ENCODE measurements around the gene BSG. TPM values are rescaled to one million over a fixed set of nuclear protein-coding genes. Genes with fewer than 3 reads are reported as not detected.

The BSG gene
- total RNA-seq, 1 experiment from 2014 or later: 618 TPM

DNA sequence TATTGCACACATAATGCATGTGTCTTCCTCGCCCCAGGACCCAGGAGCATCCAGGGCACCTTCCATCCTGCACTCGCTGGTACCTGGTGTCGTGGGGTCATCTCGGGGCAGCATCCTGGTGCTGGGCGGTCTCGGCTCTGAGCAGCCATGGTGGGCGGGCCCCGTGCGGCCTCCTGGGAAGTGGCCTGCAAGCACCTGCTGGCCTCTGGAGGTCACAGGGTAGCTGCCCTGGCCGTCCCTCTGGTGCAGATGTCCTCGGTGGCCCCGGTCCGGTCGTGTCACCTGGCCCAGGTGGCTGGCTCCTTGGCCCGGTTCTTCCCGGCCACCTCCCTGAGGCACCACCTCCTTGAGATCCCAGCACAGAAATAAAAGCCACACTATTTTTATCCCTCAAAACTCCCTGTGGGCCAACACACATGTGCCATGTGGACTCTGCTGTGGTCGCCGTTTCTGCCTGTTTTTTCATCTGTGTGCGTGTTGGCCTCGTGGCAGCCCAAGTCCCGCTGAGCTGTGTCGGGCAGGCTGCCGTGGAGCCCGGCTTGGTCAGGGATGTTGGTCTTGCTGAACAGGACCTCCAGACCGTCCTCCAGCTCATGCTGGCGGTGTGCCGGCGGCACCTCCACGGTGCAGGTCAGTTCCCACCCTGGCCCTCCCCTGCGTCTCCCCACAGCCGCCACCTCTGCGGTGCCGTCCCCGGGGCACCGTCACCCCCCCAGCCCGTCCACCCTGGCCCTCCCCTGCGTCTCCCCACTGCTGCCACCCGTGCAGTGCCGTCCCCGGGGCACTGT is 33.6 kb upstream of the BSG start:
- Mint-ChIP-seq H3K4me1 (ENCODE audit: low read depth, unreplicated experiment) (no peaks in the 10 kb centered on the region), H3K36me3 (ENCODE audit: insufficient read depth, unreplicated experiment) (peaks cover 37% of the 10 kb centered on the region), H3K27me3 (ENCODE audit: insufficient read depth, unreplicated experiment) (no peaks in the 10 kb centered on the region), H3K4me3 (ENCODE audit: unreplicated experiment) (no peak overlapping the region), H3K9me3 (ENCODE audit: unreplicated experiment) (no peaks in the 10 kb centered on the region), H3K27ac (ENCODE audit: unreplicated experiment) (no peak overlapping the region)
- intact Hi-C loops (cut with micrococcal nuclease; ENCODE audit: unreplicated experiment): no loop called here
- POLR2A ChIA-PET: no interaction called here
- Histone ChIP-seq H3K4me3 (ENCODE audit: low read depth, low read length) (no peak overlapping the region), H3K36me3 (ENCODE audit: control insufficient read depth, insufficient read depth, low read length) (peaks cover 1% of the 10 kb centered on the region; the same call in 1 of the 2 replicates), H3K4me1 (peaks cover 2% of the 10 kb centered on the region; the same call in 1 of the 2 replicates), H3K9me3 (no peaks in the 10 kb centered on the region), H3K27me3 (replicated peaks; ENCODE audit: control insufficient read depth, insufficient read depth, low read length) (no peaks in the 10 kb centered on the region)
- TF ChIP-seq, protein P1, sequence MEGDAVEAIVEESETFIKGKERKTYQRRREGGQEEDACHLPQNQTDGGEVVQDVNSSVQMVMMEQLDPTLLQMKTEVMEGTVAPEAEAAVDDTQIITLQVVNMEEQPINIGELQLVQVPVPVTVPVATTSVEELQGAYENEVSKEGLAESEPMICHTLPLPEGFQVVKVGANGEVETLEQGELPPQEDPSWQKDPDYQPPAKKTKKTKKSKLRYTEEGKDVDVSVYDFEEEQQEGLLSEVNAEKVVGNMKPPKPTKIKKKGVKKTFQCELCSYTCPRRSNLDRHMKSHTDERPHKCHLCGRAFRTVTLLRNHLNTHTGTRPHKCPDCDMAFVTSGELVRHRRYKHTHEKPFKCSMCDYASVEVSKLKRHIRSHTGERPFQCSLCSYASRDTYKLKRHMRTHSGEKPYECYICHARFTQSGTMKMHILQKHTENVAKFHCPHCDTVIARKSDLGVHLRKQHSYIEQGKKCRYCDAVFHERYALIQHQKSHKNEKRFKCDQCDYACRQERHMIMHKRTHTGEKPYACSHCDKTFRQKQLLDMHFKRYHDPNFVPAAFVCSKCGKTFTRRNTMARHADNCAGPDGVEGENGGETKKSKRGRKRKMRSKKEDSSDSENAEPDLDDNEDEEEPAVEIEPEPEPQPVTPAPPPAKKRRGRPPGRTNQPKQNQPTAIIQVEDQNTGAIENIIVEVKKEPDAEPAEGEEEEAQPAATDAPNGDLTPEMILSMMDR (IDR thresholded peaks at IDR 0.05; ENCODE audit: insufficient read depth in 1 of 2, low read depth in 1 of 2, low read length in 1 of 2, severe bottlenecking in 1 of 2, unreplicated experiment in 1 of 2): no peak
- DNase-seq: no peak
- no TSS peak for BruUV-seq (replicated peaks)
- CTCF ChIA-PET: no interaction called here

DNA sequence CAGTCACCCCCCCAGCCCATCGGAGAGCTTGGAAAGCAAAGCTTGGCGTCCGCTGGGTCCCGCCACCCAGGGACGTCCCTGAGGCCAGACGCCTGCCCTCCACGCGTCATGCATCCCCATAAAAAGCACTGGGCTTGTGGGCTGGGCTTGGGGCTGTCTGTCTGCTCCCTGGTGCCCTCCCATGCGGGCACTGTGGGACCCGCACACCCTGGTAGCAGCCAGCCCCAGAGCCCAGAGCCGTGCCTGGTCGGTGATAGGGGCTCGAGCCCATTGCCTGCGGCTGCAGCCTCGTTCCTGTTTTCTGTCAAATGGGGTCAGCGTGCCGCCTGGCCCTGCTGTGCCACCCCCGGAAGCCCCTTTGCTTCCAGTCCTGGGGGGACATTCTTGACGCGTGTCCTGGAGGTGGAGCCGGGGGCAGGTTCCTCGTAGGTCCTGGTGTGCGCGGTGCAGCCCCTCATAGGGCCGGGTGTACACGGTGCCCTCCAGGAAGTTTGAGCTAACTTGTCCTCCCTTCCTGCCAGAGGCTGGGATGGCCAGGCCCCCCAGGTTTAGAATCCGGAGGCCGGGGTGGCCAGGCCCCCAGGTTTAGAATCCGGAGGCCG is 32.9 kb upstream of the BSG start:
- Mint-ChIP-seq H3K27ac (ENCODE audit: unreplicated experiment) (no peak overlapping the region), H3K4me3 (ENCODE audit: unreplicated experiment) (no peak overlapping the region), H3K27me3 (ENCODE audit: insufficient read depth, unreplicated experiment) (no peaks in the 10 kb centered on the region), H3K36me3 (ENCODE audit: insufficient read depth, unreplicated experiment) (peaks cover 42% of the 10 kb centered on the region), H3K9me3 (ENCODE audit: unreplicated experiment) (no peaks in the 10 kb centered on the region), H3K4me1 (ENCODE audit: low read depth, unreplicated experiment) (no peaks in the 10 kb centered on the region)
- POLR2A ChIA-PET: no interaction called here
- H3K36me3 ChIP-seq (ENCODE audit: control insufficient read depth, insufficient read depth, low read length): peaks cover 1% of the 10 kb centered on the region; the same call in 1 of the 2 replicates
- TF ChIP-seq, protein P1 (IDR thresholded peaks at IDR 0.05; ENCODE audit: insufficient read depth in 1 of 2, low read depth in 1 of 2, low read length in 1 of 2, severe bottlenecking in 1 of 2, unreplicated experiment in 1 of 2): no peak
- intact Hi-C loops (cut with micrococcal nuclease; ENCODE audit: unreplicated experiment): no loop called here
- no peaks in the 10 kb centered on the region for H3K9me3 ChIP-seq
- no peak for DNase-seq
- CTCF ChIA-PET: no interaction called here
- H3K27me3 ChIP-seq (replicated peaks; ENCODE audit: control insufficient read depth, insufficient read depth, low read length): no peaks in the 10 kb centered on the region
- H3K4me3 ChIP-seq (ENCODE audit: low read depth, low read length): no peak overlapping the region
- no peaks in the 10 kb centered on the region for H3K4me1 ChIP-seq
- BruUV-seq (replicated peaks): no TSS peak

DNA sequence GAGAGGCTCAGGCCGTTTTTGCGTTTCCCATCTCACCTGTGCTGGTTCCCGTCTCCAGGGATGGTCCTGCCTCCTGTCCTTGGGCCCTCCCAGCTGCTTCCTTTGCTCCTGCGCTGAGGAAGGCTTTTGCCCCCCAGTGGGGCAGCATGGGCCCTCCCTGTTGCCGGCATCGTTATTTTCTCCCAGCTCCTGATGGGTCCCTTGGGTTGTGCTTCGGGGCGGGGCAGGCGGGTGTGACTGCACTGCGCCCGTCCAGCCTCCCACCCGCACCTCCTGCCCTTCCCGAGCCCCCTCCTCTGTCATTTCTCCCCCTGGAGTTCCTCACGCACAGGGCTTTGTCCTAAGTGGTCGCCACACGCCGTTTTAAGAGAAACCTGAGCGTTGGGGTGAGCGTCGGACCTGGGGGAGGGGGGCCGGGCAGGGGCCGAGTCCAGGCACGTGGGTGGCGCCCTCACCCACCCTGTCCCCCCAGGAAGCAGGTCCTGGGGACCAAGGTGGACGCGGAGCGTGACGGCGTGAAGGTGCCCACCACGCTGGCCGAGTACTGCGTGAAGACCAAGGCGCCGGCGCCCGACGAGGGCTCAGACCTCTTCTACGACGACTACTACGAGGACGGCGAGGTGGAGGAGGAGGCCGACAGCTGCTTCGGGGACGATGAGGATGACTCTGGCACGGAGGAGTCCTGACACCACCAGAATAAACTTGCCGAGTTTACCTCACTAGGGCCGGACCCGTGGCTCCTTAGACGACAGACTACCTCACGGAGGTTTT is 31.3 kb upstream of the BSG start:
- intact Hi-C loops (cut with micrococcal nuclease; ENCODE audit: unreplicated experiment): no loop called here
- H3K36me3 ChIP-seq (ENCODE audit: control insufficient read depth, insufficient read depth, low read length): no peaks in the 10 kb centered on the region
- no peaks in the 10 kb centered on the region for H3K4me1 ChIP-seq
- TF ChIP-seq, protein P1 (IDR thresholded peaks at IDR 0.05; ENCODE audit: insufficient read depth in 1 of 2, low read depth in 1 of 2, low read length in 1 of 2, severe bottlenecking in 1 of 2, unreplicated experiment in 1 of 2): no peak
- no peak overlapping the region for H3K4me3 ChIP-seq (ENCODE audit: low read depth, low read length)
- no peak for DNase-seq
- POLR2A ChIA-PET: no interaction called here
- no peaks in the 10 kb centered on the region for H3K27me3 ChIP-seq (replicated peaks; ENCODE audit: control insufficient read depth, insufficient read depth, low read length)
- no TSS peak for BruUV-seq (replicated peaks)
- Mint-ChIP-seq H3K4me1 (ENCODE audit: low read depth, unreplicated experiment) (no peaks in the 10 kb centered on the region), H3K27ac (ENCODE audit: unreplicated experiment) (no peak overlapping the region), H3K9me3 (ENCODE audit: unreplicated experiment) (no peaks in the 10 kb centered on the region), H3K36me3 (ENCODE audit: insufficient read depth, unreplicated experiment) (peaks cover 34% of the 10 kb centered on the region), H3K27me3 (ENCODE audit: insufficient read depth, unreplicated experiment) (no peaks in the 10 kb centered on the region), H3K4me3 (ENCODE audit: unreplicated experiment) (no peak overlapping the region)
- CTCF ChIA-PET: no interaction called here
- H3K9me3 ChIP-seq: no peaks in the 10 kb centered on the region

All from Caco-2 (cell line).